K562 (cell line): ENCODE results near the gene HIVEP1. TPM values are rescaled to one million over a fixed set of nuclear protein-coding genes. Genes with fewer than 3 reads are reported as not detected.
"Not testable (repeated sequence)": the region's sequence is repeated elsewhere in the genome, so short reads cannot be mapped to it uniquely, and the experiment has no call there.

ENCODE experiments used
- ATAC-seq: fragments of 200-7000 bp; cut with Tn5 transposase; 3 replicates; pipeline ENCODE4 v1.9.1; 2020; ENCODE audit warnings: moderate library complexity
- BruUV-seq: library from RNA; stranded (reverse); fragments of 400-500 nt; replicated peaks from 2 replicates; lab custom pipeline; 2021; lab: Mats Ljungman, UMichigan
- CTCF ChIA-PET: fragments of 300-600 bp; formaldehyde crosslinking; extraction: SDS; loops from one replicate; lab custom pipeline; 2021; ENCODE audit warnings: low intra/inter-chr PET ratio; lab: Yijun Ruan, JAX
- POLR2A ChIA-PET: fragments of 300-600, 350-650 bp; sonication (Branson Sonifier 250); formaldehyde crosslinking; extraction: SDS; loops from one replicate; lab custom pipeline; 2021; ENCODE audit warnings: antibody characterized with exemption, inconsistent platforms; lab: Yijun Ruan, JAX
- DNase-seq, 4 experiments: peaks; one replicate each; pipeline versions ENCODE4 v3.0.0 to v3.0.0-alpha.2; 2011 to 2018; ENCODE audit warnings: low spot score in 3 of 4, mixed read lengths in 3 of 4; ENCODE audit errors: extremely low read depth in 1 of 4
- FAIRE-seq: peaks from 2 replicates; lab custom pipeline; 2011; peaks lifted over from hg19 to GRCh38; lab: Jason Lieb, UNC
- H2AFZ ChIP-seq: 2 replicates; pipeline ENCODE4 v1.6.0; 2011; ENCODE audit warnings: low read depth, low read length, control low read depth, inconsistent platforms
- H3K27ac ChIP-seq: fragments of 200-600 bp; 3 replicates; pipeline ENCODE4 v1.8.0; 2011; ENCODE audit warnings: low read depth, mild to moderate bottlenecking, control low read depth, inconsistent platforms, low read length, moderate library complexity, mixed read lengths; ENCODE audit errors: extremely low read depth
- H3K27me3 ChIP-seq, 2 experiments: fragments of 300-600 bp in 1 of 2; 2 replicates in 1 of 2; 3 replicates in 1 of 2; pipeline versions ENCODE4 v1.6.0 to v1.8.0; 2011; ENCODE audit warnings: inconsistent platforms in 2 of 2, low read length in 2 of 2, mild to moderate bottlenecking in 1 of 2, mixed read lengths in 1 of 2, moderate library complexity in 1 of 2; ENCODE audit not compliant: control insufficient read depth in 2 of 2, insufficient read depth in 2 of 2
- H3K36me3 ChIP-seq: fragments of 300-600 bp; 3 replicates; pipeline ENCODE4 v1.8.0; 2011; ENCODE audit warnings: mild to moderate bottlenecking, low read length, inconsistent platforms; ENCODE audit not compliant: control insufficient read depth, insufficient read depth
- H3K4me1 ChIP-seq, 2 experiments: fragments of 200-600 bp in 1 of 2; replicated peaks in 1 of 2; 2 replicates in 1 of 2; 3 replicates in 1 of 2; pipeline versions ENCODE4 v1.5.1 to v1.8.0; 2011; ENCODE audit warnings: inconsistent platforms in 2 of 2, low read length in 2 of 2, mild to moderate bottlenecking in 1 of 2, mixed read lengths in 1 of 2, moderate library complexity in 1 of 2; ENCODE audit not compliant: control insufficient read depth in 2 of 2, insufficient read depth in 2 of 2
- H3K4me2 ChIP-seq: 2 replicates; pipeline ENCODE4 v1.6.1; 2011; ENCODE audit warnings: low read length, control low read depth, inconsistent platforms, mixed read lengths; ENCODE audit not compliant: insufficient read depth
- H3K4me3 ChIP-seq: fragments of 200-600 bp; sonication (generic), shearing (Covaris generic); 2 replicates; pipeline ENCODE4 v1.5.1; 2016; ENCODE audit warnings: control low read depth, inconsistent platforms
- H3K79me2 ChIP-seq: fragments of 200-600 bp; 3 replicates; pipeline ENCODE4 v1.8.0; 2011; ENCODE audit warnings: low read length, inconsistent platforms; ENCODE audit not compliant: control insufficient read depth, insufficient read depth
- H3K9ac ChIP-seq, 2 experiments: 2 replicates each; pipeline versions ENCODE4 v1.6.0 to v1.6.1; 2011; ENCODE audit warnings: low read depth in 2 of 2, low read length in 2 of 2, control low read depth in 1 of 2, inconsistent platforms in 1 of 2, mild to moderate bottlenecking in 1 of 2, mixed read lengths in 1 of 2; ENCODE audit not compliant: insufficient read depth in 1 of 2
- H3K9me1 ChIP-seq: one replicate; pipeline ENCODE4 v1.6.0; 2011; ENCODE audit warnings: inconsistent platforms, mild to moderate bottlenecking, low read length, moderate library complexity; ENCODE audit not compliant: control insufficient read depth, insufficient read depth
- H3K9me3 ChIP-seq: replicated peaks from 2 replicates; pipeline ENCODE4 v1.5.1; 2011; ENCODE audit warnings: low read depth, low read length, inconsistent platforms; ENCODE audit not compliant: control insufficient read depth, insufficient read depth
- H4K20me1 ChIP-seq: replicated peaks from 2 replicates; pipeline ENCODE4 v1.6.1; 2011; ENCODE audit warnings: low read length, inconsistent platforms, mixed read lengths; ENCODE audit not compliant: control insufficient read depth, insufficient read depth
- BCOR ChIP-seq: fragments of 450-650 bp; IDR thresholded peaks from 2 replicates; pipeline ENCODE4 v1.6.1; 2016
- CXXC5 ChIP-seq: fragments of 250-450 bp; sonication (Bioruptor Pico); IDR thresholded peaks from 2 replicates; pipeline ENCODE4 v1.8.0; 2022; ENCODE audit warnings: inconsistent platforms, mild to moderate bottlenecking, moderate library complexity
- GATA2 ChIP-seq: sonication (generic); formaldehyde crosslinking; IDR thresholded peaks from 2 replicates; pipeline ENCODE4 v1.4.0; 2020; ENCODE audit warnings: mild to moderate bottlenecking, missing genetic modification reagents
- KDM1A ChIP-seq, 2 experiments: fragments of 450-650 bp; IDR thresholded peaks; 2 replicates each; pipeline ENCODE4 v1.6.1; 2016; ENCODE audit warnings: mild to moderate bottlenecking in 2 of 2
- MITF ChIP-seq: IDR thresholded peaks from 2 replicates; pipeline ENCODE4 v1.6.1; 2014; ENCODE audit warnings: antibody characterized with exemption
- MNT ChIP-seq, 2 experiments: fragments of 450-650 bp; conservative IDR thresholded peaks; 2 replicates each; pipeline ENCODE4 v1.6.1; 2017; ENCODE audit warnings: mild to moderate bottlenecking in 2 of 2, moderate library complexity in 2 of 2
- RBM25 ChIP-seq: fragments of 200-400 bp; formaldehyde crosslinking; IDR thresholded peaks from 2 replicates; pipeline ENCODE4 v1.6.1; 2018; ENCODE audit warnings: low read length, low read depth, moderate library complexity; ENCODE audit not compliant: severe bottlenecking
- RCOR1 ChIP-seq, 2 experiments: IDR thresholded peaks; 2 replicates each; pipeline ENCODE4 v1.6.1; 2012; ENCODE audit warnings: low read depth in 2 of 2, low read length in 2 of 2, borderline replicate concordance in 1 of 2, improper control_type of control experiment in 1 of 2
- SMARCA5 ChIP-seq: fragments of 450-650 bp; IDR thresholded peaks from 2 replicates; pipeline ENCODE4 v1.6.1; 2016
- ZNF146 ChIP-seq: IDR thresholded peaks from one replicate; pipeline ENCODE4 v1.6.1; 2018; ENCODE audit warnings: missing compliant biosample characterization; ENCODE audit not compliant: unreplicated experiment
- ZNF408 ChIP-seq: fragments of 250-450 bp; sonication (Bioruptor Pico); IDR thresholded peaks from 2 replicates; pipeline ENCODE4 v1.4.0; 2020; ENCODE audit warnings: low read depth, mild to moderate bottlenecking, moderate library complexity
- ZNF77 ChIP-seq: fragments of 250-450 bp; sonication (Bioruptor Pico); IDR thresholded peaks from 2 replicates; pipeline ENCODE4 v1.5.0; 2020
- WGBS: fragments of 100-300 bp; shearing (Covaris generic); methylation state at CpG from one replicate; pipeline ENCODE4 v1.1.6; 2016; ENCODE audit warnings: low coverage, mixed read lengths; ENCODE audit not compliant: insufficient coverage; ENCODE audit errors: missing lambda C conversion rate; 5-methylcytosine and 5-hydroxymethylcytosine counted together
- in situ Hi-C: fragments of 300-500 bp; cut with MboI; formaldehyde crosslinking; loops from 4 replicates; pipeline ENCODE4 v1.15.0; 2018; ENCODE audit warnings: inconsistent platforms, mixed read lengths
- intact Hi-C: fragments of 100-400 bp; cut with micrococcal nuclease; formaldehyde crosslinking; loops from 2 replicates; pipeline ENCODE4 v1.14.2; 2022
- polyA plus RNA-seq, 8 experiments: library from polyadenylated mRNA; depleted of rRNA in 4 of 8; stranded (reverse) in 5 of 8; unstranded in 3 of 8; fragments of >200 nt; fragmentation: Nextera tagmentation in 2 of 8; fragmentation: Illumina TruSeq in 1 of 8; extraction: Ambion mirVana in 2 of 8; extraction: Trizol in 1 of 8; gene quantifications; 2 replicates each; pipeline versions ENCODE4 v1.2.1 to v1.2.3, GENCODE V29; 2011 to 2014; ENCODE audit warnings: inconsistent platforms in 1 of 8, missing spikeins in 1 of 8
- total RNA-seq, 7 experiments: library from RNA; depleted of rRNA in 6 of 7; stranded (reverse); fragments of >200 nt in 6 of 7; fragmentation: Illumina TruSeq in 2 of 7; extraction: Trizol in 2 of 7; gene quantifications; 2 replicates each; pipeline versions ENCODE4 v1.2.1 to v1.2.3, GENCODE V29; 2011 to 2021; ENCODE audit warnings: low replicate concordance in 1 of 7

Gene HIVEP1
- total and polyA plus RNA-seq, 9 of the 15 experiments (the other 6 are each of a cell fraction or from before 2014, with no cell fraction given) = 6.0 to 33.3 (median 21.7) TPM

- TF ChIP-seq MNT (conservative IDR thresholded peaks at IDR 0.05) = no peak
- TF ChIP-seq ZNF77 (CRISPR knock-in tag) = no peak
- TF ChIP-seq MITF = no peak
- TF ChIP-seq ZNF408 = no peak
Observed at GRCh38 chr6:12175626-12176025, 163.5 kb downstream of the HIVEP1 start (continued).

GRCh38 chr6:12176782-12177181 lies 164.7 kb downstream of the HIVEP1 start:
- H3K9ac ChIP-seq, H2AFZ ChIP-seq, FAIRE-seq, in situ Hi-C loops, H4K20me1 ChIP-seq, H3K4me2 ChIP-seq, POLR2A ChIA-PET, H3K9me1 ChIP-seq, intact Hi-C loops, H3K79me2 ChIP-seq, H3K9me3 ChIP-seq, DNase-seq, H3K27ac ChIP-seq, H3K36me3 ChIP-seq, H3K4me1 ChIP-seq, BruUV-seq, ATAC-seq, H3K4me3 ChIP-seq: not testable (repeated sequence)
- CTCF ChIA-PET = interaction anchor here (0.7 kb wide), 1 partner anchor 826 kb away, joined by 3 read pairs; no protein-coding TSS in a partner anchor
- 0% methylated on average over 3 of the region's 3 CpGs for WGBS
- TF ChIP-seq GATA2 (CRISPR knock-in tag) (peak; percentile 67; the same call in 1 of the 2 replicates), RCOR1 (IDR thresholded peaks at IDR 0.05; ENCODE audit: borderline replicate concordance in 1 of 2, low read depth in 2 of 2, low read length in 2 of 2) (peak in 1 of 2 experiments; percentile 6; a peak in 1 of 4 replicates), BCOR (peak; percentile 87), ZNF146 (peak; percentile 100), RBM25 (peak; percentile 87), KDM1A (IDR thresholded peaks at IDR 0.05) (peak in 1 of 2 experiments; percentile 77; a peak in 2 of 4 replicates), CXXC5 (CRISPR knock-in tag) (0 out of 2 replicates have a peak, but pooled peaks have one; percentile 21), SMARCA5 (0 out of 2 replicates have a peak, but pooled peaks have one; percentile 29)
- peaks cover 6 to 11% of the 10 kb centered on the region in 2 experiments; a peak in 4 of 5 replicates for H3K27me3 ChIP-seq
